Right lobe of liver (tissue), 6 donors: ENCODE measurements around the gene NOC2L. TPM values are rescaled to one million over a fixed set of nuclear protein-coding genes. Genes with fewer than 3 reads are reported as not detected.

Experiments
- ATAC-seq, 4 donors: fragments of 200-7000 bp; cut with Tn5 transposase; one replicate each; pipeline ENCODE4 v1.9.1; 2020; ENCODE audit warnings: mild to moderate bottlenecking in 4 of 4, moderate library complexity in 4 of 4
- DNase-seq, 3 donors: peaks; one replicate each; pipeline ENCODE4 v3.0.0-alpha.2; 2020
- H3K27ac ChIP-seq, 3 donors: fragments of 200-600 bp; one replicate each; pipeline ENCODE4 v1.8.0; 2022
- H3K27me3 ChIP-seq, 2 donors: fragments of 200-600 bp; one replicate each; pipeline ENCODE4 v1.8.0; 2022
- H3K36me3 ChIP-seq, 4 donors: fragments of 200-600 bp; sonication (generic) in 1 of 4; one replicate each; pipeline versions ENCODE4 v1.5.1 to v1.8.0; 2017 to 2022; ENCODE audit warnings: control low read depth in 1 of 4
- H3K4me1 ChIP-seq, 4 donors: fragments of 200-600 bp; sonication (generic) in 1 of 4; one replicate each; pipeline versions ENCODE4 v1.5.1 to v1.8.0; 2017 to 2022; ENCODE audit warnings: control low read depth in 1 of 4
- H3K4me3 ChIP-seq, 3 donors: fragments of 200-600 bp; one replicate each; pipeline ENCODE4 v1.8.0; 2022
- H3K9me3 ChIP-seq, 4 donors: fragments of 200-600 bp; sonication (generic) in 1 of 4; one replicate each; pipeline versions ENCODE4 v1.5.1 to v1.8.0; 2017 to 2022; ENCODE audit warnings: control low read depth in 1 of 4
- CTCF ChIP-seq, 4 donors: fragments of 200-600 bp in 3 of 4; fragments of 450-650 bp in 1 of 4; IDR thresholded peaks; one replicate each; pipeline versions ENCODE4 v1.5.1 to v1.8.0; 2016 to 2022; ENCODE audit warnings: antibody characterized with exemption in 4 of 4, mild to moderate bottlenecking in 2 of 4
- POLR2A ChIP-seq: fragments of 450-650 bp; IDR thresholded peaks from one replicate; pipeline ENCODE4 v1.6.1; 2017; ENCODE audit warnings: antibody characterized with exemption, mild to moderate bottlenecking
- WGBS: methylation state at CpG from one replicate; pipeline ENCODE4 v1.1.6; 2018; ENCODE audit warnings: low coverage, low lambda C conversion rate; ENCODE audit not compliant: insufficient coverage; ENCODE audit errors: missing lambda C conversion rate; 5-methylcytosine and 5-hydroxymethylcytosine counted together
- intact Hi-C, 2 donors: fragments of 100-400 bp; cut with DNase I; formaldehyde crosslinking; loops; one replicate each; pipeline versions ENCODE4 v1.11.2 to v1.14.1; 2022
- total RNA-seq, 6 experiments: library from RNA; depleted of rRNA in 2 of 6; stranded (reverse); fragments of >200 nt in 2 of 6; fragmentation: NEBNext Ultra II Directional in 3 of 6; extraction: Animal tissue kit (Norgen Biotek cat#: 25700) in 3 of 6; gene quantifications; one replicate each; pipeline versions ENCODE4 v1.1.0 to v1.2.4, GENCODE V29; 2016 to 2023
- donor health status: DM: no; HTN: yes; CAD: no.
- donor health status: DM: no; HTN: no; CAD: no.
- donor health status: DM: no; HTN: no; CAD: no.
- donor health status: DM: no; HTN: yes; CAD: no.
- donor health status: DM: no; HTN: yes; CAD: no.

The NOC2L gene
- total RNA-seq, 6 experiments from 2014 or later: 28.9 to 36.8 (median 30.2) TPM

- no peak for DNase-seq
- no peak for ATAC-seq
- Histone ChIP-seq H3K4me3 (no peak overlapping the region), H3K36me3 (no peaks in the 10 kb centered on the region), H3K27ac (no peak overlapping the region), H3K27me3 (no peaks in the 10 kb centered on the region), H3K4me1 (peaks cover 0 to 6% (median 0%) of the 10 kb centered on the region in 4 donors), H3K9me3 (no peaks in the 10 kb centered on the region)
- TF ChIP-seq POLR2A: no peak
- TF ChIP-seq CTCF (IDR thresholded peaks at IDR 0.05): no peak
- intact Hi-C loops: no loop called here
- 100% methylated on average over 1 of the region's 16 CpGs for WGBS
Observed at GRCh38 chr1:932173-932510, 26.9 kb downstream of the NOC2L start.

GRCh38 chr1:931380-932172 is 27.5 kb downstream of the NOC2L start:
- H3K4me1 ChIP-seq: peaks cover 0 to 6% (median 0%) of the 10 kb centered on the region in 4 donors
- H3K9me3 ChIP-seq: no peaks in the 10 kb centered on the region
- H3K27ac ChIP-seq: no peak overlapping the region
- 52% methylated on average over 14 of the region's 15 CpGs for WGBS
- DNase-seq: no peak
- intact Hi-C loops: no loop called here
- ATAC-seq: no peak
- H3K4me3 ChIP-seq: no peak overlapping the region
- H3K27me3 ChIP-seq: no peaks in the 10 kb centered on the region
- no peak for TF ChIP-seq POLR2A
- no peak for TF ChIP-seq CTCF (IDR thresholded peaks at IDR 0.05)
- H3K36me3 ChIP-seq: no peaks in the 10 kb centered on the region

- TF ChIP-seq CTCF (IDR thresholded peaks at IDR 0.05) (no peak), POLR2A (no peak)
- Histone ChIP-seq H3K9me3 (no peaks in the 10 kb centered on the region), H3K36me3 (no peaks in the 10 kb centered on the region), H3K27ac (no peak overlapping the region), H3K4me3 (no peak overlapping the region), H3K4me1 (peaks cover 0 to 5% (median 0%) of the 10 kb centered on the region in 4 donors), H3K27me3 (peaks cover 0 to 2% of the 10 kb centered on the region in 2 donors)
- ATAC-seq (peak in 1 of 4 donors; percentile 51), DNase-seq (no peak)
- WGBS: no CpG with 5 or more reads among the region's 18 CpGs
- intact Hi-C loops: no loop called here
Observed at GRCh38 chr1:930633-931138, 28.4 kb downstream of the NOC2L start.

GRCh38 chr1:929712-930632 is 29.1 kb downstream of the NOC2L start:
- H3K4me3 ChIP-seq: no peak overlapping the region
- no peak for TF ChIP-seq POLR2A
- no peak for TF ChIP-seq CTCF (IDR thresholded peaks at IDR 0.05)
- no peak overlapping the region for H3K27ac ChIP-seq
- peaks cover 0 to under 1% (median 0%) of the 10 kb centered on the region in 4 donors for H3K4me1 ChIP-seq
- H3K9me3 ChIP-seq: no peaks in the 10 kb centered on the region
- H3K36me3 ChIP-seq: no peaks in the 10 kb centered on the region
- DNase-seq (no peak), ATAC-seq (no peak)
- WGBS: 83% methylated on average over 2 of the region's 40 CpGs
- intact Hi-C loops: no loop called here
- peaks cover 0 to 3% of the 10 kb centered on the region in 2 donors for H3K27me3 ChIP-seq
